Brain microvascular endothelial cell (primary cell): ENCODE results near the gene OFD1.
A peak's percentile ranks its signal among the peaks of the same experiment; 100 is the strongest.

Experiments used
- DNase-seq: peaks from one replicate; pipeline ENCODE4 v3.0.0-alpha.2; 2020
- H3K27ac ChIP-seq: fragments of 250-450 bp; sonication (Bioruptor Pico); 2 replicates; pipeline ENCODE4 v1.5.1; 2020; ENCODE audit warnings: mild to moderate bottlenecking, moderate library complexity
- H3K27me3 ChIP-seq: fragments of 250-450 bp; sonication (Bioruptor Pico); replicated peaks from 2 replicates; pipeline ENCODE4 v1.5.1; 2020; ENCODE audit warnings: mild to moderate bottlenecking
- H3K36me3 ChIP-seq: fragments of 250-450 bp; sonication (Bioruptor Pico); replicated peaks from 2 replicates; pipeline ENCODE4 v1.5.1; 2020; ENCODE audit warnings: mild to moderate bottlenecking
- H3K4me3 ChIP-seq: 2 replicates; pipeline ENCODE4 v1.5.1; 2011; ENCODE audit warnings: low read depth, mild to moderate bottlenecking, control low read depth, low read length, moderate library complexity
- CTCF ChIP-seq: IDR thresholded peaks from 2 replicates; pipeline ENCODE4 v1.5.1; 2011; ENCODE audit warnings: low read depth, mild to moderate bottlenecking, moderate library complexity, low read length, control low read depth, inconsistent platforms; ENCODE audit errors: missing control alignments
- in situ Hi-C: cut with HindIII; loops from 2 replicates; pipeline ENCODE4 v1.10.0; 2017; ENCODE audit warnings: low sequenced_read_pairs, low pct_ligation_motif_present

Gene OFD1

GRCh38 chrX:13734278-13735172 lies at the start of gene OFD1, which contains the start of gene TRAPPC2:
Gene OFD1, plus strand, starts transcription at chrX:13734748. Its CDS starts 324 bp downstream, at chrX:13735072.
Gene TRAPPC2, minus strand, starts transcription at chrX:13734620. Its CDS starts 14,657 bp downstream, at chrX:13719963.
- DNase-seq, result peak; percentile 96
- Histone ChIP-seq H3K27ac (peak within 1 kb of the TSS; percentile 67), H3K36me3 (no peaks in the 10 kb centered on the region), H3K4me3 (peak within 1 kb of the TSS; percentile 72), H3K27me3 (no peaks in the 10 kb centered on the region)
- TF ChIP-seq CTCF, result no peak
- in situ Hi-C loops, result no loop called here

- no peak for TF ChIP-seq CTCF
- no peak overlapping the region for H3K27ac ChIP-seq
- DNase-seq, result peak; percentile 9
These were observed 49.3 kb upstream of the OFD1 start for GRCh38 chrX:13685126-13685763.

GRCh38 chrX:13687203-13687602 lies 47.3 kb upstream of the OFD1 start:
- in situ Hi-C loops, result no loop called here
- TF ChIP-seq CTCF, result no peak
- Histone ChIP-seq H3K27ac (no peak overlapping the region), H3K27me3 (peaks cover 3% of the 10 kb centered on the region), H3K4me3 (no peak overlapping the region), H3K36me3 (no peaks in the 10 kb centered on the region)
- DNase-seq, result no peak

More at GRCh38 chrX:13685126-13685763, 49.3 kb upstream of the OFD1 start:
- Histone ChIP-seq H3K4me3 (no peak overlapping the region), H3K36me3 (no peaks in the 10 kb centered on the region), H3K27me3 (peaks cover 3% of the 10 kb centered on the region)
- in situ Hi-C loops, result no loop called here

- H3K27ac ChIP-seq, result peak overlapping the region; percentile 95
- TF ChIP-seq CTCF, result no peak
- H3K27me3 ChIP-seq, result peaks cover 3% of the 10 kb centered on the region
- no peaks in the 10 kb centered on the region for H3K36me3 ChIP-seq
- in situ Hi-C loops, result no loop called here
- peak overlapping the region; percentile 79 for H3K4me3 ChIP-seq
- DNase-seq, result no peak
These were observed 46.1 kb upstream of the OFD1 start for GRCh38 chrX:13688384-13688957.

GRCh38 chrX:13688958-13689740 lies 45.4 kb upstream of the OFD1 start, which contains the start of gene RAB9A:
Gene RAB9A, plus strand, starts transcription at chrX:13689128. Its CDS starts 19,619 bp downstream, at chrX:13708747.
- TF ChIP-seq CTCF, result no peak
- Histone ChIP-seq H3K27ac (peak within 1 kb of the TSS; percentile 95), H3K4me3 (peak within 1 kb of the TSS; percentile 79), H3K27me3 (peaks cover 3% of the 10 kb centered on the region), H3K36me3 (no peaks in the 10 kb centered on the region)
- in situ Hi-C loops, result no loop called here
- peak; percentile 57 for DNase-seq
